Chondrocyte (in vitro differentiated cells): ENCODE results near the gene ATP8B2. TPM values are rescaled to one million over a fixed set of nuclear protein-coding genes. Genes with fewer than 3 reads are reported as not detected.

Experiments used
- DNase-seq: peaks from one replicate; pipeline ENCODE4 v3.0.0; 2021; ENCODE audit warnings: mixed read lengths, low spot score
- H3K27ac Mint-ChIP-seq: one replicate; pipeline ENCODE4 v1.8.0; 2021; ENCODE audit warnings: mild to moderate bottlenecking, moderate library complexity, mixed read lengths; ENCODE audit not compliant: unreplicated experiment
- H3K27me3 Mint-ChIP-seq: 2 replicates; pipeline ENCODE4 v1.8.0; 2021; ENCODE audit warnings: low read depth, mixed read lengths
- H3K36me3 Mint-ChIP-seq: 2 replicates; pipeline ENCODE4 v1.8.0; 2021; ENCODE audit warnings: low read depth, mixed read lengths
- H3K4me1 Mint-ChIP-seq: 2 replicates; pipeline ENCODE4 v1.8.0; 2021; ENCODE audit warnings: low read depth, mild to moderate bottlenecking, mixed read lengths
- H3K4me3 Mint-ChIP-seq: one replicate; pipeline ENCODE4 v1.8.0; 2021; ENCODE audit warnings: mild to moderate bottlenecking, moderate library complexity, mixed read lengths; ENCODE audit not compliant: unreplicated experiment
- H3K9me3 Mint-ChIP-seq: 2 replicates; pipeline ENCODE4 v1.8.0; 2021; ENCODE audit warnings: low read depth, mixed read lengths
- total RNA-seq: library from RNA; stranded (reverse); gene quantifications from 3 replicates; pipeline ENCODE4 v1.2.1, GENCODE V29; 2021
- TF ChIP-seq, protein P1 (sequence below): fragments of 200-600 bp; sonication (generic); IDR thresholded peaks from 2 replicates; pipeline ENCODE4 v1.5.0; 2021; ENCODE audit warnings: antibody characterized with exemption, mild to moderate bottlenecking, moderate library complexity

The ATP8B2 gene
- total RNA-seq, 1 donor from 2014 or later = 86.6 TPM

DNA sequence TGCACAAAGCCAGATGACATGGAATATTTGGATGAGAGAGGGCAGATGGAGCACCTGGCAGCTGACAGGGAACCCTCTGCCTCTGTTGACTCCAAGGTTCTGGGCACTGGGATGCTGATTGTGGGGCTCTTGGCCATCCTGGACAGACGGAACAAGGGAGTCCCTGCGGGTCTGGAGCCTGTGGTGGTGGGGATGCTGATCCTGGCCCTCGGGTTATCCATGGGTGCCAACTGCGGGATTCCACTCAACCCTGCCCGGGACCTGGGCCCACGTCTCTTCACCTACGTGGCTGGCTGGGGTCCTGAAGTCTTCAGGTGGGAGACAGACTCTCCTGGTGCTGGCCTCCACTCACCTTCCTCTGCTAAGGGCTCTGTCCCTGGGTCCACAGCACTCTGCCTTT lies 1.8 kb upstream of the ATP8B2 start:
- H3K4me3 Mint-ChIP-seq = no peak overlapping the region
- H3K4me1 Mint-ChIP-seq = peaks cover 21% of the 10 kb centered on the region
- H3K27me3 Mint-ChIP-seq = peaks cover 17% of the 10 kb centered on the region
- H3K27ac Mint-ChIP-seq = no peak overlapping the region
- TF ChIP-seq, protein P1, sequence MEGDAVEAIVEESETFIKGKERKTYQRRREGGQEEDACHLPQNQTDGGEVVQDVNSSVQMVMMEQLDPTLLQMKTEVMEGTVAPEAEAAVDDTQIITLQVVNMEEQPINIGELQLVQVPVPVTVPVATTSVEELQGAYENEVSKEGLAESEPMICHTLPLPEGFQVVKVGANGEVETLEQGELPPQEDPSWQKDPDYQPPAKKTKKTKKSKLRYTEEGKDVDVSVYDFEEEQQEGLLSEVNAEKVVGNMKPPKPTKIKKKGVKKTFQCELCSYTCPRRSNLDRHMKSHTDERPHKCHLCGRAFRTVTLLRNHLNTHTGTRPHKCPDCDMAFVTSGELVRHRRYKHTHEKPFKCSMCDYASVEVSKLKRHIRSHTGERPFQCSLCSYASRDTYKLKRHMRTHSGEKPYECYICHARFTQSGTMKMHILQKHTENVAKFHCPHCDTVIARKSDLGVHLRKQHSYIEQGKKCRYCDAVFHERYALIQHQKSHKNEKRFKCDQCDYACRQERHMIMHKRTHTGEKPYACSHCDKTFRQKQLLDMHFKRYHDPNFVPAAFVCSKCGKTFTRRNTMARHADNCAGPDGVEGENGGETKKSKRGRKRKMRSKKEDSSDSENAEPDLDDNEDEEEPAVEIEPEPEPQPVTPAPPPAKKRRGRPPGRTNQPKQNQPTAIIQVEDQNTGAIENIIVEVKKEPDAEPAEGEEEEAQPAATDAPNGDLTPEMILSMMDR = no peak
- no peaks in the 10 kb centered on the region for H3K36me3 Mint-ChIP-seq
- H3K9me3 Mint-ChIP-seq = no peaks in the 10 kb centered on the region
- no peak for DNase-seq

- no peak for DNase-seq
- TF ChIP-seq, protein P1 = no peak
- Mint-ChIP-seq H3K4me1 (peaks cover 26% of the 10 kb centered on the region), H3K4me3 (peak overlapping the region; percentile 96), H3K36me3 (no peaks in the 10 kb centered on the region), H3K27me3 (peaks cover 17% of the 10 kb centered on the region), H3K27ac (peak overlapping the region; percentile 2), H3K9me3 (no peaks in the 10 kb centered on the region)
These were observed 1.1 kb upstream of the ATP8B2 start for GRCh38 chr1:154324241-154324640.

DNA sequence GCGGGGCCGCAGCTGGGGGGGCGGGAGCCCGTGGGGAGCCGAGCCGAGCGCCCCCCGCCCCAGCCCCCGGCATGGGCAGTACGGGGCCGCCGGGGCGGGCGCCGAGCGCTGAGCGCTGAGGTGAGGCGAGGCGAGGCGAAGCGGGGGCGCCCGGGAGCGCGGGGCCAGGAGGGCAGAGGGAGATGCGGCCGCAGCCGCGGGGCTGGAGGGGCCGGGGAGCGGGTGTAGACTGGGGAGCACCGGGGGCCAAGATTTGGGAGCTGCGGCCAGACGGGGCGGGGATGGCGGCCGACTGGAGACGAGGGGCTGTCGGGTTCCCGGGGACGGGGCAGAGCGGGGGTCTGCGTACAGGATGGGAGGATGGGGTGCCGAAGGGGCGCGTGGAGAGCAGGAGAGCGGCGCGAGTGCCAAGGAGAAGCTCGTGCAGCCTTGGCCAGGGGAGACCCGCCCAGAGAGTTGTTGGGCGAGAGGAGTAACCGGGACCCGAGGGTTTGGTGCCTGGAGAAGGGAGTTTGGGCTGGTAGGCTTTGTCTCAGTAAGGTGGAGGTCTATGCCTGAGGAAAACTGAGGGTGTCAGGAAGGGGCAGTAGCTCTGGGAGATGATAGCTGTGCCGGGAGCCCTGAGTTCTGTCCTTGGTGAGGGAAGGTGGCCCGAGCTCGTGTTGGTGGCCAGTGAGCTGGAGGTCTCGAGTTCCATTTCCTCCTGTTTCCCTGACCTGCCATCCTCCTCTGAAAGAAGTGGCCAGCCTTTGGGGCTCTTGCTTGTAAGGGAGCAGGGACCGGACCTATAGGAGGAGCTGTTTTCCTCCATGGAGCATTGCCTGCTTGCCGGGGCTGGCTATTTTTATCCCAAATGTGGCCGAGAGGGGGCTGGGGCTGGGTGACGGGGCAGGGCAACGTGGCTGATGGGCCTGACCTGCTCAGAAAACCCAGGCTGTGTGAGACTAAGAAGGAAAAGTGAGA lies 539 bp downstream of the ATP8B2 start:
- Mint-ChIP-seq H3K4me1 (peaks cover 35% of the 10 kb centered on the region), H3K9me3 (no peaks in the 10 kb centered on the region), H3K27ac (peak overlapping the region; percentile 95), H3K4me3 (peak overlapping the region; percentile 98), H3K27me3 (peaks cover 14% of the 10 kb centered on the region), H3K36me3 (peaks cover 6% of the 10 kb centered on the region)
- DNase-seq = no peak
- TF ChIP-seq, protein P1 = peak; percentile 83

DNA sequence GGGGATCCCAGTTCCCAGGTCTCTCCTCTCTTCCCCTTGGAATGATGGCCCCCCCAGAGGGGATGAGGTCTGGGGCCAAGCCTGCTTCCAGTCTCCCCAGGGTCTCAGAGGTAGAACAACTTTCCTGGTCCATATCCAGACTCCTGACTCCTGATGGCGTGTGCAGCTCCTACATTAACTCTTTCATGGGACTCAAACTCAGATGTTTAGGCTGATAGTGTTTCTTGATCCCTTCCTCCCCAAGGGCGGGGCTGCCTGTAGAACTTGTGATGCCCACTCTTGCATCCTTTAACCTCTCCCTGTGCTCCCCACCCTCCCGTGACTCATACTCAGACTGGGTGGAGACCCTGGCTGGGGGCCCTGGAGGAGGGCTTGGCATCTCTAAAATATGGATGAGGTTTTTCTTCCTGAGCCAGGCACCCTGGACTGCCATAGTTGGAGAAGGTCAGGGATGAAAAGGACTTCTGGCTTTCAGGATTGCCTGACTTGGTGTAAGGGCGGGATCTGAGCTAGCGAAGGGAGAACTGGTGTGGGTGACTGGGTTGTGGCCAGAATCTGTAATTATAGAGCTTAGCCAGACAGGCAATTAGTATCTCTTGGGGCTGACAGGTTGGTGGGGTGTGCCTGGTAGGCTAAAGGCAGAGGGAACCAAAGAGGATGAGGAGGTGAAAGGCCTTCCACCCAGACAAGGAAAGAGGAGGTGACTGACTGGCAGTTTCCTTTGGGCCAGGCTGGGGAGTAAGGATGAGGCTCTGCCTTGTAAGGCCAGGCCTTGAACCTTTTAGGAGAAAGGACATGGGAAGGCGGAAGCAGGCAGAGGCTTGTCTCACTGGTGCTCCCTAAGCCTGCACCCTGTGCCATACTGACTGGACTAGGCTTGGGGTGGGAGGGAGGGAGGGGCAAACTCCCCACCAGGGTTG lies 1.5 kb downstream of the ATP8B2 start:
- DNase-seq = no peak
- peak overlapping the region; percentile 98 for H3K4me3 Mint-ChIP-seq
- TF ChIP-seq, protein P1 = peak; percentile 67
- peak overlapping the region; percentile 95 for H3K27ac Mint-ChIP-seq
- peaks cover 12% of the 10 kb centered on the region for H3K36me3 Mint-ChIP-seq
- peaks cover 35% of the 10 kb centered on the region for H3K4me1 Mint-ChIP-seq
- H3K27me3 Mint-ChIP-seq = peaks cover 9% of the 10 kb centered on the region
- H3K9me3 Mint-ChIP-seq = no peaks in the 10 kb centered on the region
